Activated gamma-delta T cell (primary cell): ENCODE measurements around the gene ZWILCH.
"Not testable (repeated sequence)": the region's sequence is repeated elsewhere in the genome, so short reads cannot be mapped to it uniquely, and the experiment has no call there.

Experiments used
- DNase-seq: peaks from one replicate; lab custom pipeline; 2025; lab: John Stamatoyannopoulos, UW

ZWILCH gene

DNA sequence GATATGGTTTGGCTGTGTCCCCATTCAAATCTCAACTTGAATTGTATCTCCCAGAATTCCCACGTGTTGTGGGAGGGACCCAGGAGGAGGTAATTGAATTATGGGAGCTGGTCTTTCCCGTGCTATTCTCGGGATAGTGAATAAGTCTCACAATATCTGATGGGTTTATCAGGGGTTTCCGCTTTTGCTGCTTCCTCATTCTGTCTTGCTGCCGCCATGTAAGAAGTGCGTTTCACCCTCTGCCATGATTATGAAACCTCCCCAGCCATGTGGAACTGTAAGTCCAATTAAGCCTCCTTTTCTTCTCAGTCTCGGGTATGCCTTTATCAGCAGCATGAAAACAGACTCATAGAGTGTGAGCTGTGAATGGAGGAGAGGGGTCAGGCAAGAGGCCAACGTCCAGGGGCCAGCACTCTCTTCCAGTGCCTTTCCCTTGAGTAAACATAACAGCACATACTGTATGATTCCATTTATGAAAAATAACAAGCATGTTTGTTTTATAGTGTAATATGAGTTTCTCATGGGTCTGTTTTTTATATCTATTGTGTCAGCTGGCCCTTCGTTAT is 76.9 kb downstream of the ZWILCH start:
- DNase-seq, result no peak

DNA sequence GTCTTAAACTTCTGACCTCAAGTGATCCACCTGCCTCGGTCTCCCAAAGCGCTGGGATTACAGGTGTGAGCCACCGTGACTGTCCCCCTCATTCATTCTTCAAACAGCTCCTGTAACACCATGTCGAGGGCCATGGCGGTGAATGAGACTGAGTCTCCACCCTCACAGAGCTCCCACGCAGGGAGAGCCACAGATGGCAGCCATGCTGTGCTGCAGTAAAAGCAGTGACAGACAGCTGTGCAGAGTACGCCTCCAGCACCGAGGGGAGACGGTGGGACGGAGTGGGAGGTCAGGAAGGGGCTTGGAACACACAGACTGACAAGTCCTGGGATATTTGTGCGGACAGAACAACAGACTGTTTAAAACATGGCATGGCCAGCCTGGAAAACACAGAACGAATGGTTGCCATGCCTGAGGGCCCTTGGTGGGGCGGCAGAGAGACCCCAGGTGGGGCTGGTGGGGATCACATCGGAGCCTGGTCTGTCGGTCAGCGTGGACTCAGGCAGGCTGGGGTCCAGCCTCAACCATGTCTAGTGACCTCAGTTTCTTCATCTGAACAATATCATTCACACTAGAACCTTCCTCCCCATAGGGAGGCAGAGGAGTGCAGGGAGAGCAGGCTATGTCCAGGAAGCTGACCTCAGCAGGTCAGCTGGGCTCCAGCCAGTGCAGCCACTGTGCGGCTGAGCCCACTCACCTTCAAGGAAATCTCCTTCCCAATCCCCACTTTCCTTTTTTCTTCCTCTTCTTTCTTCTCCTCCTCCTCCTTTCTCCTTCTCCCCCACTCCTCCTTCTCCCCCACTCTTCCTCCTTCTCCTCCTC is 81.2 kb downstream of the ZWILCH start:
- no peak for DNase-seq

DNA sequence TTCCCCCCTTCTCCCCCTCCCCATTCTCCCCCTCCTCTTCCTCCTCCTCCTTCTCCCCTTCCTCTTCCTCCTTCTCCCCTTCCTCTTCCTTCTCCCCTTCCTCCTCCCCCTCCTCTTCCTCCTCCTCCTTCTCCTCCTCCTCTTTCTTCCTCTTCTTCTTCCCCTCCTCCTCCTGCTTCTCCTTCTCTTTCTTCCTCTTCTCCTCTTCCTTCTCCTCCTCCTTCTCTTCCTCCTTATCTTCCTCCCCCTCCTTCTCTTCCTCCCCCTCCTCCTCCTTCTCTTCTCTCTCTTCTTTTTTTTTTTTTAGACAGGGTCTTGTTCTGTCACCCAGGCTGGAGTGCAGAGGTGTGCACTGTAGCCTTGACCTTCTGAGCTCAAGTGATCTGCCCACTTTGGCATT is 81.9 kb downstream of the ZWILCH start:
- no peak for DNase-seq

DNA sequence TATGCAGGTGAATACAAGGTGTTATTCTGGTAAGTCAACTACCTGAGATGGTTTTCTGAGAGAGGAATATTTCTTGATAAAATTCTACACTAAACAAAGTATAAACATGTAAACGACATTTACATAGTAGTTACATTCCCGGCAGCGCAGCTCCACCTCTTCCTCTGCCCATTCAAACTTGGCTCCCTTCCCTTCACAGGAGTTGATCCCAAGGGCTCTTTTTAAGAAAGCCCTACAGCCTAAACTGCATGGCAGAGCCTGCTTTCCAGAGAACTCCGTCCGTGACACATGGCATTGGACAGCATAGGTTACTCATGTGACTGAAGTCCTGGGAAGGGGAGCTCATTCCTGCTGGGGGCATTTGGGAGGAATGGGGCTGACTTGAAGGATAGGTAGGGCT is 82.6 kb downstream of the ZWILCH start:
- no peak for DNase-seq

DNA sequence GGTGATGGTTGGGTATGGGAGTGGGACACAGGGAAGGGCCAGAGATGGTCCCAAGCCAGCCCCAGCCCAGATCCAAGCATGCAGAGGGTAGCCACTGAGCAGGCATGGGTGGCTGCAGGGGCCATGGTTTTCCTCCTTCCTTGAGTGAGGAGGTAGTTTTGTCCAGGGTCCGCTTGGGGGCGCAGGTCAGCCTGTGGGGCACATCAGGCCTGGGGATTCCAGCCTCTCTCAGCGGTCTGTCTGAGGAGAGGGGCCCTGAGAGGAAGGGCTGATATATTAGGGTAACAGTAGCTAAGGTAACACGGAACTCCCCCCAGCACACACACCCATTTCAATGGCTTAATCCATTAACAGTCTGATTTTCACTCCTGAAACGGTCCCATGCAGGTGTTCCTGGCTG is 83.4 kb downstream of the ZWILCH start:
- no peak for DNase-seq

DNA sequence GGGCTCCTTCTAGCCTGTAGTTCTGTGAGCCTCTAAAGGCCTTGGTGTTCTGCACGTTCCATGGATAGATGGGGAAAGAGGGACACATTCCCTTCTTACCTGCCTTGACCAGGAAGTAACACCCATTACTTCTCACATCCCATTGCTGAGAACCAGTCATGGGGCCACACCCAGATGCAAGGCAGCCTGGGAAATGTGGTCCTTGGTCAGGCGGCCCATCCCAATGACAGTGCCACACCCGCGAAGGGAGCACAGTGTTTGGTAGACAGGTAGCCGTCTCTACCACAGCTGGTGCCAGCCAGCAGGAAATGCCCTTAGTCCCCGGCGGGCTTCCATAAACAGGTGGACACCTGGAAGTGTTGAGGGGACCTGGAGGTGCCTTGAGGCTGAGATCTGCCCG is 83.8 kb downstream of the ZWILCH start:
- DNase-seq, result no peak

DNA sequence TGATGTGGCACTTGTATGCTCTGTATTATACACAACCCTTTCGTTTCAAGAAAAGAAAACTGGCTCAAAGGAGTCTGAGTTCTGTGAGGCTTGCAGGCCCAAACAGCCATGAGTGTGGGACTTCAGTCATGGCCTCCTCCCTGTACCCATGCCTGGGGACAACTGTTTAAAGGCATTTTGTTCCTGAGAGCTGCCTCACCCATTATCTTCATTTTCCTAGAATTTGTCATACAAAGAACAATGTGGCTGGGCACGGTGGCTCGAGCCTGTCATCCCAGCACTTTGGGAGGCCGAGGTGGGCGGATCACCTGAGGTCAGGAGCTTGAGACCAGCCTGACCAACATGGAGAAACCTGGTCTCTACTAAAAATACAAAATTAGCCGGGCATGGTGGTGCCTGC is 84.3 kb downstream of the ZWILCH start:
- not testable (repeated sequence) for DNase-seq

DNA sequence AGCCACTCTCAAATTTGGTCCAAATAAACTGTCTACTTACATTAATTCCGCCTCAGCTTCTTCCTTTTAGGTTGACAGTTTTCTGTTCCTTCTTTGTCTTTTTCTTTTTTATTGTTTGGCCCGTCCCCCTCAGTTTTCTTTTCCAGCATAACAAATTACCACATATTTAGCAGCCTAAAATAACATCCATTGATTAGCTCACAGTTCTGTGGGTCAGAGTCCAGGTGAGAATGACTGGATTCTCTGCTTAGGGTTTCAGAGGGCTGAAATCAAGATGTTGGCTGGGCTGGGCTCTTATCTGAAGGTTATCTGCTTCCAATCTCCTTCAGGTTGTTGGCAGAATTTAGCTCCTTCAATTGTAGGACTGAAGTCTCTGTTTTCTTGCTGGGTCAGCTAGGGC is 85.3 kb downstream of the ZWILCH start:
- DNase-seq, result no peak

DNA sequence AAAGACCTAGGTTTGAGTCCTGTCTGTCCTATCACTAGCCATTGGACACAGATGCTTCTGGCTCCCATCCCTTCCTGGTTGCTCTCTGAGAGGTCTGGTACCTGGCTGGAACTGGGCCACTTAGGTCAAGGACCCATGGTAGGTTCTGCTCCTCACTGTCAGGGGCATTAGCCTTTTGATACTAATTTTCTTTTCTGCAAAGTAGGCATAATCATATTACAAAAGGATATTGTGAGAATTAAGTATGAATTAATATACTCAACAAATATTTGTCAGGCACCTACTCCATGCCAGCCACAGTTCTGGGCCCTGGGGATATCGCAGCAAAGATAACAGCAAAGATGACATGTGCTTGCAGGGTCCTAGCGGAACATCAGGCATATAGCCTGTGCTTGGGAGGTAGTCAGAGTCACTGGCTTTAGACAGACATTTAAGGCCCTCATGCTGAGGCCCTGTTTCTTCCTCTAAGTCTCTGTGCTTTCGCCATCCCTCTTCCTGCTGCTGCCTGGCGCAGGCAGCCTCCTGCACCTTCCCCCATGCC is 86.3 kb downstream of the ZWILCH start:
- no peak for DNase-seq

DNA sequence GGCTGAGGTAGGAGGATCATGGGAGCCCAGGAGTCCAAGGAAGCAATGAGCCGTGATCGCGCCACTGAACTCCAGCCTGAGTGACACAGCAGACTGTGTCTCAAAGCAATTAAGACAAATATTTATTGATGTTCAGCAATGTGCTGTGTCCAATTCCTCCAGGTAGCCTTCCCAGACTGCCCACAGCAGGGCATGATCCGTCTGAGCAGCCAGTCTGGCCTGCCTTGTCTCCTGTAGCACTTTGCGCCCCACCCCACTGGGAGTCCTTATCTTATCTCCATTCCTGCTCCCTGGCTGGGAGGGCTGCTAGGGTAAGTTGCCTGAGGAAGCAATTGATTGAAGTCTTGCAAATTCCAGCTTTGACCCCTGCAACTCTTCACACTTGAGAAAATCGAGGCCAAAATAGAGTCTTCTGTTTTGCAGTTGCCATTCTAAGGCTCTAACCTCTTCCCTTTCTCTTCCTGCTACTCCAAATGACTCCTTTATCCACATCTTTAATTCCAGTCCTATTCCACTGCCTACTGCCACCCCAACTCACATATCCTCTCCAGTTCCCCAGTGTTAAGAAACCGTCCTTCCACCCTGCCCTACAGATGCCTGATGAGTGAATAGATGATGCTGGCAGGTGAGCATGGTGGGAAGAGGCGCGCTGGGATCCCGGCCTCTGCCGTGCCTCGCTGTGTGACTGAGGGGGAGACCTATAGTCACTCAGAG is 87.5 kb downstream of the ZWILCH start:
- no peak for DNase-seq

DNA sequence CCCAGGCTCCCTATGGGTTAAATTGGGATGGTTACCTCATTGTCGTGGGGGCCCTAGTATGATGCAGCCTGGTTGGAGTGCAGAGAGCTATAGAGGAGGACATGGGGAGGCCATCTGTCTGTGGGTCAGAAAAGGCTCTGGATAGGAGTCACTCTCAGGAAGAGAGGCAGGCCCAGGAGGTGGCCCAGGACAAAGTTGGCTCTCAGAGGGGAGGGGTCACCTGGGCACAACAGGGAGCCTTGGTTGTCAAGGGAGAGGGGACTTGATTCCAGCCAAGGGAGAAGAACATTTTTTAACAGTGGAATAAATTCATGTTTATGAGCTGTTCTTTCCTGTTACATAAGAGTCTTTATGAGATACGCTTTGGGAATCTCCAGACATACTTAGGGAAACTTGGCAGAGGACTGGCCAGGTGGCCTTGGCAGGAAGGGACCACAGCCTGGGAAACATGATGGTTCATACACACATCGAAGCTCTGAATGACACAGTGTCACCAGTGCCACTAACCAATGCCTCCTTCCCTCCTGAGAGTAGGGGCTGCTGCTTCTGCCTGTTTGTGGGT is 88.2 kb downstream of the ZWILCH start:
- no peak for DNase-seq

DNA sequence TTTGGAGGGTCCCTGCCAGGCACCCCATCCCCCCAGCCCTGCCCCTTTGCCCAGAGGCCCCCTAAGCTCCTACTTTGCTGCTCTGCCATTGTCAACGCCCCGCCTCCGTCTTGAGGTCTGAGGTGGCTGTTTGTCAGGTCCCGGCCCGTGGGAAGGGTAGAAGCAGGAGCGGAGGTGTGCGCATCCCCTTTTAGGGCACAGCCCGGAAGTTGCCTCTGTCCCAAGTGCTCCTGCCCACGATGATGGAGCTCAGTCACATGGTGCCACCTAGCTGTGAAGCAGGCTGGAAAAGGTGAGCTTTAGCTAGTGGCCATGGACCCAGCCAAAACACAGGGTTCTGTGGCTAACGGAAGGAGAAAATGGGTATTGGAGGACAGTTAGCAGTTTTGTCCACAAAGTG is 89.2 kb downstream of the ZWILCH start:
- DNase-seq, result no peak

DNA sequence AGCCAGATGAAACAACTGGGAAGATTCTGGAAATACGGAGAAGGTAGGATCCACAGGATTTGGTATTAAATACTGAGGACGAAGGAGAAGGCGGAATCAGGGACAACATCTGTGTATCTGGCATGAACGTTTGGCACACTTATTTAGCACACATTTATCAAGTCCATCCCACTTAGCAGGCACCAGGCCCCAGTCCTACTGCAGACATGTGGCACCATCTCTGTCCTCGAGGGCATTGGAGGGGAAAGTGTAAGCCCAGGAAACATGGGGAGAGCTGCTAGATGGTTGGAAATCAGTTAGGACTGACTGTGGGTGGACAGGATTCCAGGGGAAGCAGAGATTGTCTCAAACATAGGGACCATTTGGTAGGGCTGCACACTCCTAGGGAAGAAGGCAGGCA is 89.7 kb downstream of the ZWILCH start:
- no peak for DNase-seq

DNA sequence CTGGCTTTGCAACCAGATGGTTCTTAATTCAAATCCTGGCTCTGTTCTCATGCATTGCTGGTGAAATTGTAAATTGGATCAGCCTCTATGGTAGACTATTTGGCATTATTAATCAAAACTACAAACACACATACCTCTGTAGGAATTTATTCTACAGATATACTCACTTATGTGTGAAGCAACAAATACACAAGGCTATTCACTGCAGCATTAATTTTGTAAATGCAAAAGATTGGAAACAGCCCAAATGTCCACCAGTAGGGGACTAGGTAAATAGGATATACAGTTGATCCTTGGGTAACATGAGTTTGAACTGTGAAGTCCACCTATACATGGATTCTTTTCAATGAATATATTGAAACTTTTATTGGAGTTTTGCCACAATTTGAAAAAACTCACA is 90.2 kb downstream of the ZWILCH start:
- no peak for DNase-seq

DNA sequence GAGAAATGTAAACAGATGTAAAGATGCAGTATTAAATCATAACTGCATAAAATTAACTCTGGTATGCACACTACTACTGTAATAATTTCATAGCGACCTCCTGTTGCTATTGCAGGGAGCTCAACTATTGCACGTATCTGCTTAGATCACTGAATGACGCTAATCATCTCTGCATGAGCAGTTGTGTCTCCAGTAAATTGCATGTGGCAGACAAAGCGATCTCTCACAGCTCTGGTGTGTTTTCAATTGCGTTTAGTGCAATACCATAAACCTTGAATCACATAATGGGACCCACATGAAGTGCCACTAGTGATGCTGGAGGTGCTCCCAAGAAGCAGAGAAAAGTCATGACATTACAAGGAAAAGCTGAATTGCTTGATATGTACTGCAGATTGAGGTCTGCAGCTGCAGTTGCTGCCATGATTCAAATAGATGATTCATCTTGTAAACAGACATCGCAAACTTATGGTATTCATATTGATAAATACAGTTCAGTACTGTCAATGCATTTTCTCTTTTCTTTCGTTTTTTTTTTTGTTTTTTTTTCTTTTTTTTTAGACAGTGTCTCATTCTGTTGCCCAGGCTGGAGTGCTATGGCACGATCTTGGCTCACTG is 90.9 kb downstream of the ZWILCH start:
- DNase-seq, result no peak

DNA sequence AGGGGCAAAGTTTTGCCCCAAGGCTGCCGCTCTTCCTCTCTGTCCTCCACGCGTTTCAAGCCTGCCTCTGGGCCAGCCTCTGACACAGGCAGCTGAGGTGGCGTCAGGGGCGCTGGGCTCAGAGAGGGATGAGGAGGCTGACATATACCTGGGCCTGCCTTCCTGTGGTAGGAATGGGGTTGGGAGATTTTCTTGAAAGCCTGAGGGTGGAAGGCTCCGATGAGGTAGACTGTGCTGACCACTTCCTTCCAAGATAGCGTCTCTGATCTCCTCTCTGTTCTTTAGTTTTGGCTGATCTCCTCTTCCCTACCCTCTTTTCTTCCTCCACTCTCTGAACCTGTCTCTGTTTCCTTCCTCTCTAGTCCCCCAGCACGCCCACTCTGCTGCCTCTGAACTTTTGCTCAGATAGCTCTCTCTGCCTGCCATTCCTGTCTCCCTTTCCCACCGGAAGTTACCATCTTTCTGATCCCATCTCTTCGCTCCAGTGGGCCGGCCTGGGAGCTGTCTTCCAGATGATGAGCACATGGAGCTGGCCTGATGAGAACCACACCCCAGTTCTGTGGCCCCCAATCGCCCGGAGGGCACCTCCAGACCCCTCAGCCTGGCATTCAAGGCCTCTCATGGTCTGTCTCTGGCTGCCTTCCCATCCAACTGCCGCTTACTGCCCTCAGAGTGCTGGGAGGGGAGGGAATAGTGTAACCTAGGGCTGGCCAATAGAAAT is 93.1 kb downstream of the ZWILCH start:
- no peak for DNase-seq
